ENCODE measurements around the gene MCF2L.

Gene MCF2L

DNA sequence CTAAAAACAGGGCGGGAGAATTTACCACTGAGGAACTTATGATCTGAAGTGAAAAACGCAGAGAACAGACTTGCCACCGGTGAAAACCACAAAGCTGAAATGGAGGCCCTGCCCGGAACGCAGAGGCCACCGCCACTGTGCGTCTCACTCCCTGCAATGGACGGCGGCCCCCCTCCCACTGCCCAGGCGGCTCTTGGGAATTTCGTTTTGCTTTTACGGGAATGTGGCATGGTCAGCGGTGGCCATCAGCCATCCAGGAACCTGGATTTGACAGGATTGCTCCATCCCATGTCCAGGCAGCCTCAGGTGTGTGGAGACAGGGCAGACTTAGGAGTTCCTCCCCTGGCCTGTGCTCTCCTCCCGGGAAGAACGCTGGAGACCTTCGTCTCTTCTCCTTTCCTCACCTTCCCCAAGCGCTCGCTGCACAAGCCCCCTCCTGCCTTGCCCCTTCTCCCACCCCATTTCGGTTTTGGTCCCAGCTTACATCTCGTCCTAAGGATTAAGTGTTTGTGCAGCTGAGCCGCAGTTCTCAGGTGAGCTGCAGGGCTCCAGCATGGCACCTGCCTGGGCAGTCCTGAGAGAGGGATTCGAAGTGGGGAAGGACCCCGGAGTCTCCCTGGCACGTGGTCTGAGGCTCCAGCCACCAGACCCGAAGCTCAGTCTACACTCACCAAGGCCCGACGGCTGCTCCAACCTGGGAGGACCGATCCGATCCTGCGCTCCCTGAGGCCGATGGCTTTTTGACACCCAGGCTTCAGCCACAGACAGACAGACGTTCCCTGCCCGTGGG, 49.9 kb downstream of the MCF2L start:
- ChIA-PET CTCF (interaction anchor here (1.0 to 4.3 kb wide), 4 partner anchors 11 to 16 kb away, joined by 3 to 23 read pairs (median 4); no protein-coding TSS in a partner anchor), POLR2A (no interaction called here)
- TF ChIP-seq, protein P1, sequence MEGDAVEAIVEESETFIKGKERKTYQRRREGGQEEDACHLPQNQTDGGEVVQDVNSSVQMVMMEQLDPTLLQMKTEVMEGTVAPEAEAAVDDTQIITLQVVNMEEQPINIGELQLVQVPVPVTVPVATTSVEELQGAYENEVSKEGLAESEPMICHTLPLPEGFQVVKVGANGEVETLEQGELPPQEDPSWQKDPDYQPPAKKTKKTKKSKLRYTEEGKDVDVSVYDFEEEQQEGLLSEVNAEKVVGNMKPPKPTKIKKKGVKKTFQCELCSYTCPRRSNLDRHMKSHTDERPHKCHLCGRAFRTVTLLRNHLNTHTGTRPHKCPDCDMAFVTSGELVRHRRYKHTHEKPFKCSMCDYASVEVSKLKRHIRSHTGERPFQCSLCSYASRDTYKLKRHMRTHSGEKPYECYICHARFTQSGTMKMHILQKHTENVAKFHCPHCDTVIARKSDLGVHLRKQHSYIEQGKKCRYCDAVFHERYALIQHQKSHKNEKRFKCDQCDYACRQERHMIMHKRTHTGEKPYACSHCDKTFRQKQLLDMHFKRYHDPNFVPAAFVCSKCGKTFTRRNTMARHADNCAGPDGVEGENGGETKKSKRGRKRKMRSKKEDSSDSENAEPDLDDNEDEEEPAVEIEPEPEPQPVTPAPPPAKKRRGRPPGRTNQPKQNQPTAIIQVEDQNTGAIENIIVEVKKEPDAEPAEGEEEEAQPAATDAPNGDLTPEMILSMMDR (IDR thresholded peaks at IDR 0.05; ENCODE audit: insufficient read depth, low read length, missing control alignments), result no peak
- DNase-seq (ENCODE audit: low read depth, low spot score), result no peak
- no peak overlapping the region for H3K4me3 ChIP-seq (ENCODE audit: low read depth, low read length)

DNA sequence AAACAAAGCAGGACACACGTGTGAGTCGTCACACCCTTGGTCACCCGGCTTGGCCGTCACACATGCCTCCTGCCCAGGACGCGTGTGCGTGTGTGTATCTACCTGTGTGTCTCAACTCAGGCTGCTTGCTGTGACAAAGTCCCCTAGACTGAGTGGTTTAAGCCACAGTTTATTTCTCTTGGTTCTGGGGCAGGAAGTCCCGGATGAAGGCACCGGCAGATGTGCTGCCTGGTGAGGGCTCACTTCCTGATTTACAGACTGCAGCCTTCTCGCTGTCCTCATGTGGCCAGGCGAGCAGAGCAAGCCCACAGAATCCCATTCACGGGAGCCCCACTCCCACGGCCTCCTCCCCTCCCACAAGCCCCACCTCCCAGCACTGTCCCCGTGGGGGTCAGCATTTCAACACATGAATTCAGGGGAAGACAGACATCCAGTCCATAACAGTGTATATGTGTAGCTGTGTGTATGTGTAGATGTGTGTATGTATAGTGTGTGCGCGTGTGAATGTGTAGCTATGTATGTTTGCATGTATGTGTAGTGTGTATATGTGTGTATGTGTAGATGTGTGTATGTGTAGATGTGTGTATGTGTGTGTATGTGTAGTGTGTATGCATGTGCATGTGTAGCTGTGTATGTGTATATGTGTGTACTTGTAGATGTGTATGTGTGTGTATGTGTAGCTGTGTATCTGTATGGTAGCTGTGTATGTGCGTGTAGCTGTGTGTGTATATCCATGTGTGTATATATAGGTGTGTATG, 51.5 kb downstream of the MCF2L start:
- no peak for DNase-seq (ENCODE audit: low read depth, low spot score)
- no peak overlapping the region for H3K4me3 ChIP-seq (ENCODE audit: low read depth, low read length)
- TF ChIP-seq, protein P1 (IDR thresholded peaks at IDR 0.05; ENCODE audit: insufficient read depth, low read length, missing control alignments), result no peak
- CTCF ChIA-PET, result interaction anchor here (1.0 to 4.3 kb wide), 2 partner anchors 9 to 14 kb away, joined by 3 to 23 read pairs; no protein-coding TSS in a partner anchor
- POLR2A ChIA-PET, result no interaction called here

DNA sequence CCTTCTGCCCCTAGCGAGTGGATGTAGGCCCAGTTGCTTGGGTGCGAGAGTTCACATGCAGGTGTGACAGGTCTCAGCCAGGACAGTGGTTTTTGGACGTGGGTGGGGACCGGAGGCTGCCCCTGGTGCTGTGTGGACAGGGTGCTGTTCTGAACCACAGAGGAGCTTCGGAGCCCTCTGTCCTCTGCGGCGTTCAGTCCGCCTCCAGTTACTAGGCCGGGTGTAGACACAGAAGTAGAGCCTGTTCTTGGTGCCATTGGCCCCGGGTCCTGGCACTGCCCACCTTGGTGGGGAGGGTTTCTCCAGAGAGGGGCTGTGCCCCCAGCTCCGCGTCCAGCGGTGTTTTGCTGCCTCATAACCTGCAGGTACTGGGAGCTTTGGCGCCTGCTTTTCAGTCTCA, 52.4 kb downstream of the MCF2L start:
- no peak overlapping the region for H3K4me3 ChIP-seq (ENCODE audit: low read depth, low read length)
- POLR2A ChIA-PET, result no interaction called here
- CTCF ChIA-PET, result interaction anchor here (0.6 to 4.3 kb wide), 2 partner anchors 8 to 11 kb away, joined by 3 to 23 read pairs; no protein-coding TSS in a partner anchor
- TF ChIP-seq, protein P1 (IDR thresholded peaks at IDR 0.05; ENCODE audit: insufficient read depth, low read length, missing control alignments), result no peak
- DNase-seq (ENCODE audit: low read depth, low spot score), result no peak

DNA sequence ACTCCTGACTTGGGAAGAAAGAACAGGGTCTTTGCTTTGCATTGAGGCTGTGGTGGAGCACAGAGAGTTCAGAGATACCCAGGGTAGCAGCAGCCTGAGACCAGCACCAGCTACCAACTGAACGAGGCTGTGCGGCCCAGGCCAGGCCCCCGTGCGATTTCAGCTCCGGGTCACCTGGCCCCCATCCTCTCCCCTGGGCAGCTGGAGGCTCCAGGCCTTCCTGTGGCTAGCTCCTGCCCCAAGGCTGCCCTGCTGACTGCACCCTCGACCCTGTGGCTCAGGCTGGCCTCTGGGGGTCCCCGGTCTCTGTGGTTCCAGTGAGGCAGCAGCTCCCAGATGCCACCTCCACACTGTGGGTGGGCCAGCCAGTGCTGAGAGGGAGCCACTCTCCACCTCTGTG, 52.8 kb downstream of the MCF2L start:
- CTCF ChIA-PET, result interaction anchor here (0.6 to 4.3 kb wide), 2 partner anchors 8 to 10 kb away, joined by 3 to 23 read pairs; no protein-coding TSS in a partner anchor
- H3K4me3 ChIP-seq (ENCODE audit: low read depth, low read length), result no peak overlapping the region
- TF ChIP-seq, protein P1 (IDR thresholded peaks at IDR 0.05; ENCODE audit: insufficient read depth, low read length, missing control alignments), result no peak
- no peak for DNase-seq (ENCODE audit: low read depth, low spot score)
- POLR2A ChIA-PET, result no interaction called here

DNA sequence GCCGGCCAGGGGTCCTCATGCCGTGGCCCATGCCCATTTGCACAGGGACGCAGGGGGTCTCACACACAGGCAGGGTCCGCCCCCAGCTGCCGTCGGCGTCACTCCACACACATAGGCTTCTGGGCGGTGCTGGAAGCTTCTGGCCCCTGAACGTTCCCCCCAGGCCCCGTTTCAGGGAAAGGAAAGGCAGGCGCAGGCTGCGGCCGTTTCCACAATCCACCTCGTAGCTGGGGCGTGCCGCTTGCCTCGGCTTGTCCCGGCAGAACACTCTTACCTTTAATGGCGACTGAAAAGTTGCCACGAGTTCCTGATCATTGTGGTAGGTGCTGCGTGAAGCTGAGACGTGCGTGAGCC, 53.4 kb downstream of the MCF2L start:
- TF ChIP-seq, protein P1 (IDR thresholded peaks at IDR 0.05; ENCODE audit: insufficient read depth, low read length, missing control alignments), result no peak
- ChIA-PET CTCF (no interaction called here), POLR2A (no interaction called here)
- H3K4me3 ChIP-seq (ENCODE audit: low read depth, low read length), result no peak overlapping the region
- no peak for DNase-seq (ENCODE audit: low read depth, low spot score)
